Psoas muscle (tissue), 8 donors: Measurements from ENCODE around the gene GYPC. TPM values are rescaled to one million over a fixed set of nuclear protein-coding genes. Genes with fewer than 3 reads are reported as not detected.

Experiments used
- ATAC-seq, 4 donors: fragments of 200-7000 bp; cut with Tn5 transposase; one replicate each; pipeline ENCODE4 v1.9.1; 2020; ENCODE audit warnings: moderate library complexity in 3 of 4, mild to moderate bottlenecking in 2 of 4
- DNase-seq, 2 donors: peaks; one replicate each; pipeline ENCODE4 v3.0.0-alpha.2; 2020
- H3K27ac ChIP-seq: fragments of 200-600 bp; one replicate; pipeline ENCODE4 v1.8.0; 2022
- H3K27me3 ChIP-seq, 3 donors: fragments of 200-600 bp in 1 of 3; one replicate each; pipeline versions ENCODE4 v1.6.1 to v1.8.0; 2013 to 2022; ENCODE audit warnings: low read length in 2 of 3, mild to moderate bottlenecking in 2 of 3, moderate library complexity in 1 of 3; ENCODE audit not compliant: insufficient read depth in 3 of 3
- H3K36me3 ChIP-seq, 2 donors: fragments of 200-600 bp in 1 of 2; one replicate each; pipeline versions ENCODE4 v1.6.1 to v1.8.0; 2013 to 2022; ENCODE audit warnings: low read depth in 1 of 2, mild to moderate bottlenecking in 1 of 2, moderate library complexity in 1 of 2; ENCODE audit not compliant: insufficient read depth in 1 of 2
- H3K4me1 ChIP-seq: fragments of 200-600 bp; one replicate; pipeline ENCODE4 v1.8.0; 2022
- H3K4me3 ChIP-seq: fragments of 200-600 bp; one replicate; pipeline ENCODE4 v1.8.0; 2022; ENCODE audit warnings: mild to moderate bottlenecking
- H3K9me3 ChIP-seq: fragments of 200-600 bp; one replicate; pipeline ENCODE4 v1.8.0; 2022
- CTCF ChIP-seq: fragments of 200-600 bp; IDR thresholded peaks from one replicate; pipeline ENCODE4 v1.8.0; 2022; ENCODE audit warnings: antibody characterized with exemption
- WGBS, 3 donors: extraction: QIAGEN DNeasy Blood & Tissue Kit; methylation state at CpG; one replicate each; pipeline versions ENCODE4 v1.1.6 to v1.1.7; 2013; 5-methylcytosine and 5-hydroxymethylcytosine counted together
- intact Hi-C, 2 donors: fragments of 100-400 bp; cut with DNase I; formaldehyde crosslinking; loops; one replicate each; pipeline versions ENCODE4 v1.11.0 to v1.14.2; 2022
- polyA plus RNA-seq, 3 donors: library from polyadenylated mRNA; stranded (reverse); fragments of 200-250 nt; gene quantifications; one replicate each; pipeline ENCODE4 v1.2.3, GENCODE V29; 2013
- total RNA-seq, 4 donors: library from RNA; stranded (reverse); fragmentation: NEBNext Ultra II Directional in 2 of 4; extraction: Animal tissue kit (Norgen Biotek cat#: 25700) in 2 of 4; gene quantifications; one replicate each; pipeline versions ENCODE4 v1.2.1 to v1.2.4, GENCODE V29; 2021 to 2023
- donor health status: healthy with polysubstance abuse.
- donor health status: DM: no; HTN: no; CAD: no; lungs with moderate emphysema.
- donor health status: Bipolar disorder and iron deficiency.
- donor health status: healthy.
- donor health status: DM: yes; HTN: yes; CAD: no.
- donor health status: DM: no; HTN: no; CAD: no.
- donor health status: DM: no; HTN: no; CAD: no.
- donor health status: DM: yes; HTN: yes; CAD: no.

GYPC gene
- total and polyA plus RNA-seq, 7 donors, result 53.4 to 144 (median 92.7) TPM

GRCh38 chr2:126723281-126723815, 67.4 kb downstream of the GYPC start:
- Histone ChIP-seq H3K36me3 (no peaks in the 10 kb centered on the region), H3K27ac (no peak overlapping the region), H3K4me1 (peaks cover 7% of the 10 kb centered on the region), H3K9me3 (peaks cover 14% of the 10 kb centered on the region), H3K27me3 (no peaks in the 10 kb centered on the region), H3K4me3 (no peak overlapping the region)
- ATAC-seq (no peak), DNase-seq (no peak)
- intact Hi-C loops, result no loop called here
- TF ChIP-seq CTCF, result no peak
- 59 to 77% (median 72%) methylated on average over 2 of the region's 2 CpGs for WGBS, 3 donors

GRCh38 chr2:126725580-126725979, 69.6 kb downstream of the GYPC start:
- no peaks in the 10 kb centered on the region for H3K4me1 ChIP-seq
- no peak overlapping the region for H3K4me3 ChIP-seq
- no peak for TF ChIP-seq CTCF
- intact Hi-C loops, result no loop called here
- ATAC-seq, result no peak
- no peaks in the 10 kb centered on the region for H3K36me3 ChIP-seq
- no peak overlapping the region for H3K27ac ChIP-seq
- DNase-seq, result no peak
- H3K9me3 ChIP-seq, result peaks cover 14% of the 10 kb centered on the region
- H3K27me3 ChIP-seq, result no peaks in the 10 kb centered on the region

GRCh38 chr2:126729896-126730295, 73.9 kb downstream of the GYPC start:
- 86 to 94% (median 93%) methylated on average over 4 of the region's 4 CpGs for WGBS, 3 donors
- intact Hi-C loops, result no loop called here
- peaks cover 11% of the 10 kb centered on the region for H3K9me3 ChIP-seq
- TF ChIP-seq CTCF, result no peak
- no peak overlapping the region for H3K4me3 ChIP-seq
- no peaks in the 10 kb centered on the region for H3K27me3 ChIP-seq
- H3K4me1 ChIP-seq, result no peaks in the 10 kb centered on the region
- DNase-seq, result no peak
- no peak for ATAC-seq
- H3K36me3 ChIP-seq, result no peaks in the 10 kb centered on the region
- no peak overlapping the region for H3K27ac ChIP-seq

GRCh38 chr2:126730655-126731054, 74.7 kb downstream of the GYPC start:
- Histone ChIP-seq H3K9me3 (peaks cover 3% of the 10 kb centered on the region), H3K4me1 (no peaks in the 10 kb centered on the region), H3K27ac (no peak overlapping the region), H3K4me3 (no peak overlapping the region), H3K27me3 (no peaks in the 10 kb centered on the region), H3K36me3 (no peaks in the 10 kb centered on the region)
- ATAC-seq, result no peak
- intact Hi-C loops, result no loop called here
- 84 to 90% (median 88%) methylated on average over 5 of the region's 5 CpGs for WGBS, 3 donors
- no peak for TF ChIP-seq CTCF
- no peak for DNase-seq

GRCh38 chr2:126731353-126731752, 75.4 kb downstream of the GYPC start:
- H3K4me1 ChIP-seq, result no peaks in the 10 kb centered on the region
- TF ChIP-seq CTCF, result no peak
- no peak overlapping the region for H3K4me3 ChIP-seq
- H3K9me3 ChIP-seq, result no peaks in the 10 kb centered on the region
- 92 to 93% (median 92%) methylated on average over 5 of the region's 5 CpGs for WGBS, 3 donors
- H3K36me3 ChIP-seq, result no peaks in the 10 kb centered on the region
- DNase-seq, result no peak
- intact Hi-C loops, result no loop called here
- no peak for ATAC-seq
- no peak overlapping the region for H3K27ac ChIP-seq
- H3K27me3 ChIP-seq, result no peaks in the 10 kb centered on the region
